AG09309 (cell line): Measurements from ENCODE around the gene DHRS2.

Experiments used
- DNase-seq: peaks from one replicate; pipeline ENCODE4 v3.0.0-alpha.2; 2010; ENCODE audit warnings: low read depth
- H3K4me3 ChIP-seq: 2 replicates; pipeline ENCODE4 v1.5.1; 2011; ENCODE audit warnings: mild to moderate bottlenecking, low read depth, low read length, moderate library complexity; ENCODE audit not compliant: control insufficient read depth
- TF ChIP-seq, protein P1 (sequence below): IDR thresholded peaks from 2 replicates; pipeline ENCODE4 v1.5.1; 2011; ENCODE audit warnings: mild to moderate bottlenecking, low read depth, low read length, inconsistent platforms; ENCODE audit not compliant: insufficient read depth, control insufficient read depth; ENCODE audit errors: missing control alignments

The DHRS2 gene

GRCh38 chr14:23601424-23601823 lies 34.7 kb upstream of the DHRS2 start:
- TF ChIP-seq, protein P1, sequence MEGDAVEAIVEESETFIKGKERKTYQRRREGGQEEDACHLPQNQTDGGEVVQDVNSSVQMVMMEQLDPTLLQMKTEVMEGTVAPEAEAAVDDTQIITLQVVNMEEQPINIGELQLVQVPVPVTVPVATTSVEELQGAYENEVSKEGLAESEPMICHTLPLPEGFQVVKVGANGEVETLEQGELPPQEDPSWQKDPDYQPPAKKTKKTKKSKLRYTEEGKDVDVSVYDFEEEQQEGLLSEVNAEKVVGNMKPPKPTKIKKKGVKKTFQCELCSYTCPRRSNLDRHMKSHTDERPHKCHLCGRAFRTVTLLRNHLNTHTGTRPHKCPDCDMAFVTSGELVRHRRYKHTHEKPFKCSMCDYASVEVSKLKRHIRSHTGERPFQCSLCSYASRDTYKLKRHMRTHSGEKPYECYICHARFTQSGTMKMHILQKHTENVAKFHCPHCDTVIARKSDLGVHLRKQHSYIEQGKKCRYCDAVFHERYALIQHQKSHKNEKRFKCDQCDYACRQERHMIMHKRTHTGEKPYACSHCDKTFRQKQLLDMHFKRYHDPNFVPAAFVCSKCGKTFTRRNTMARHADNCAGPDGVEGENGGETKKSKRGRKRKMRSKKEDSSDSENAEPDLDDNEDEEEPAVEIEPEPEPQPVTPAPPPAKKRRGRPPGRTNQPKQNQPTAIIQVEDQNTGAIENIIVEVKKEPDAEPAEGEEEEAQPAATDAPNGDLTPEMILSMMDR: no peak
- no peak overlapping the region for H3K4me3 ChIP-seq
- no peak for DNase-seq

DNA sequence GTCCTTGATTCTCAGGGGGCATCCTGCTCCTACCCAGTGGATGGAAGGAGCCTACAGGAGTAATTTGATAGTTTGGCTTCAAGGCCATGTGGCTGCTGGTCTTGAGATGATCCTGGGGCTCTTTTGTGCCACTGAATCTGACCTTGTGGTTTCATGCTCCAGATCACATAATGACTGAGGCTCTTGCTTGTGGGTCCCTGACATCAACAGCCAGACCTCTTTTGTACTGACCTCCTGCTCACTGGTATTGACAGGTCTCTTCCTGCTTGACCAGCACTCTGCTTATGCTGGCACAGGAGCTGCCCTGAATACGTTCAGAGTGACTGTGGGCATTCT lies 34.4 kb upstream of the DHRS2 start:
- H3K4me3 ChIP-seq: no peak overlapping the region
- TF ChIP-seq, protein P1: no peak
- DNase-seq: no peak

- H3K4me3 ChIP-seq: no peak overlapping the region
- no peak for DNase-seq
- TF ChIP-seq, protein P1: no peak
These were observed 33.7 kb upstream of the DHRS2 start for GRCh38 chr14:23602181-23603095.

GRCh38 chr14:23603103-23603502 lies 33.1 kb upstream of the DHRS2 start:
- DNase-seq: no peak
- H3K4me3 ChIP-seq: no peak overlapping the region
- TF ChIP-seq, protein P1: no peak

DNA sequence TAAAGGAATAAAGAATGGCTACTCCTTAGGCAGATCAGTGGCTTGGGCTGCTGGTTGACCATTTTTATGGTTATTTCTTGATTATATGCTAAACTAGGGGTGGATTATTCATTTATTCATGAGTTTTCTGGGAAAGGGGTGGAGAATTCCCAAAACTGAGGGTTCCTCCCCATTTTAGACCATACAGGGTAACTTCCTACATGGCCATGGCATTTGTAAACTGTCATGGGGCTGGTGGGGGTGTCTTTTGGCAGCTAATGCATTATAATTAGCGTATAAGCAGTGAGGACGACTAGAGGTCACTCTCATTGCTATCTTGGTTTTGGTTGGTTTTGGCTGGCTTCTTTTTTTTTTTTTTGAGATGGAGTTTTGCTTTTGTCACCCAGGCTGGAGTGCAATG lies 32.0 kb upstream of the DHRS2 start:
- TF ChIP-seq, protein P1: no peak
- DNase-seq: no peak
- H3K4me3 ChIP-seq: no peak overlapping the region

DNA sequence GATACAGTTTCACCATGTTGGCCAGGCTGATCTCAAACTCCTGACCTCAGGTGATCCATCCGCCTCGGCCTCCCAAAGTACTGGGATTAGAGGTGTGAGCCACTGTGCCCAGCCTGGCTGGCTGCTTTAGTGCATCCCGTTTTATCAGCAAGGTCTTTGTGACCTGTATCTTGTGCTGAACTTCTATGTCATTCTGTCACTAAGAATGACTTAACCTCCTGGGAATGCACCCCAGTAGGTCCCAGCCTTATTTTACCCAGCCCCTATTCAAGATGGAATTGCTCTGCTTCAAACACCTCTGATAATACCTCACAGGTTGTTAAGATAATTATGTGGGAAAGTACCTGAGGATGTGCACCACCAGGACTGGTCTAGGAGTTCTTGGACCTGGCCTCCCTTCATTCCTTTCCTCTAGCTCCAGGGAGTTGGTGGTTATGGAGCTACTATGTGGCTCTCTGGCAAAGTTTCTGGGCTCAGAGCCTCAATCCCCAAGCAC lies 31.4 kb upstream of the DHRS2 start:
- no peak overlapping the region for H3K4me3 ChIP-seq
- DNase-seq: no peak
- TF ChIP-seq, protein P1: no peak
